IPS-NIHi7 (cell line): ENCODE data around the gene EHD2.
"Not testable (repeated sequence)": the region's sequence is repeated elsewhere in the genome, so short reads cannot be mapped to it uniquely, and the experiment has no call there.

Source experiments
- DNase-seq: peaks from one replicate; pipeline ENCODE4 v3.0.0; 2012; ENCODE audit warnings: mixed read lengths; ENCODE audit errors: extremely low spot score

The EHD2 gene, protein sequence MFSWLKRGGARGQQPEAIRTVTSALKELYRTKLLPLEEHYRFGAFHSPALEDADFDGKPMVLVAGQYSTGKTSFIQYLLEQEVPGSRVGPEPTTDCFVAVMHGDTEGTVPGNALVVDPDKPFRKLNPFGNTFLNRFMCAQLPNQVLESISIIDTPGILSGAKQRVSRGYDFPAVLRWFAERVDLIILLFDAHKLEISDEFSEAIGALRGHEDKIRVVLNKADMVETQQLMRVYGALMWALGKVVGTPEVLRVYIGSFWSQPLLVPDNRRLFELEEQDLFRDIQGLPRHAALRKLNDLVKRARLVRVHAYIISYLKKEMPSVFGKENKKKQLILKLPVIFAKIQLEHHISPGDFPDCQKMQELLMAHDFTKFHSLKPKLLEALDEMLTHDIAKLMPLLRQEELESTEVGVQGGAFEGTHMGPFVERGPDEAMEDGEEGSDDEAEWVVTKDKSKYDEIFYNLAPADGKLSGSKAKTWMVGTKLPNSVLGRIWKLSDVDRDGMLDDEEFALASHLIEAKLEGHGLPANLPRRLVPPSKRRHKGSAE

DNA sequence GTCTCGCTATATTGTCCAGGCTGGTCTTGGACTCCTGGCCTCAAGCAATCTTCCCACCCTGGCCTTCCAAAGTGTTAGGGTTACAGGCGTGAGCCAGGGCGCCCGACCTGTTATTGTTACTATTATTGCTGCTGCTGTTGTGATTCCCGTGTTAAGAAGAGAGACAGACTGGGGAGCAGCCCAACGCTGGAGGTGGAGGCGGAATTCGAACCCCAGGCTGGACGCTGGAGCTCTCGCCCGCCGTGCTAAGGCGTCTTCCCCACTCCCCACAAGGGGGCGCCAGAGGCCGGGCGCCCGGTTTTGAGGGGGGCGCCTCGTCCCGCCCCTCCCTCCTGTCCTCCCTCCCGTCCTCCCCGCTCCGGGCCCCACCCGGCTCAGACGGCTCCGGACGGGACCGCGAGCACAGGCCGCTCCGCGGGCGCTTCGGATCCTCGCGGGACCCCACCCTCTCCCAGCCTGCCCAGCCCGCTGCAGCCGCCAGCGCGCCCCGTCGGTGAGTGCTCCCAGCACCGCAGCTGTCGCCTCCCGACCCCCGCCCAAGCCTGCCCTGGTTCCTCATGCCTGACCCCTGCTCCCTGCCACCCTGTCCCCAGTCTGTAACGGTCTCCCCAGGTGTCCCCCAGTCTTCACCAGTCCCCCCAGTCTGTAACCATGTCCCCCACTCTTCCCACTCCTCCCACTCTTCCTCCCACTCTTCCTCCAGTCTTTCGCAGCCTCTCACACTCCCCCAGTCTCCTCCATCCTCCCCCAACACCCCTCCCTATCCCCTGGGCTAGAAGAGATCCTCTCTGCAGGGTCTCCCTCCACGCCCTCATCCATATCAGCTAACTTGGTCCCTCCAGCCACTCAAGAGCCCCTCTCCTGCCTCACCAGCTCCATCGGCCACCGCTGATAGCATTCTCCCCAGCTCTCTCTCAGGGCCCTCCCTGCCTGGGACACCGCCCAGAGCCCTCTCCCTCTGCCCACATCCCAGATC, at the start of gene EHD2:
TSS of gene EHD2 (plus strand) at position 377 of the 976 bp plus-strand sequence. CDS start 3,191 bp downstream, outside the sequence.
- DNase-seq, result peak; percentile 81

DNA sequence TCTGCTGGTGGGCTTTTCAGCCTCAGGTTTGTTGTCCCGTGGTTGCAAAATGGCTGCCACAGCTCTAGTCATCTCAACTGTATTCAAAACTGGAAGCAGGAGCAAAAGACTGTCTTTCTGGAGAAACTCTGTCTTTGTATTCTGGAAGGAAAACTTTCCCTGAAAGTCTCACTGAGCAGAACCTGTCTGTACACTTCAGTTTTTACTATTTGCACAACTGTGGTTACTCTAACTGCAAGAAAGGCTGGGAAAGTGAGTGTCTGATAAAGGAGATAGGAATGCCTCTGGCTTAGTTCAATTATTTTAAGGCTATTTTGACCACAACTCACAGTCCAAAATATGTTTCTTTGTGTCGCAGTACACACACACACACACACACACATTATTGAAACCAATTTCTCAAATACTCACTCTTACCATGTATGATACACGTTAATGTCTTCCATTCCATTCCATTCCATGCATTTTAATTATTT, 49.7 kb upstream of the EHD2 start:
- DNase-seq, result no peak

DNA sequence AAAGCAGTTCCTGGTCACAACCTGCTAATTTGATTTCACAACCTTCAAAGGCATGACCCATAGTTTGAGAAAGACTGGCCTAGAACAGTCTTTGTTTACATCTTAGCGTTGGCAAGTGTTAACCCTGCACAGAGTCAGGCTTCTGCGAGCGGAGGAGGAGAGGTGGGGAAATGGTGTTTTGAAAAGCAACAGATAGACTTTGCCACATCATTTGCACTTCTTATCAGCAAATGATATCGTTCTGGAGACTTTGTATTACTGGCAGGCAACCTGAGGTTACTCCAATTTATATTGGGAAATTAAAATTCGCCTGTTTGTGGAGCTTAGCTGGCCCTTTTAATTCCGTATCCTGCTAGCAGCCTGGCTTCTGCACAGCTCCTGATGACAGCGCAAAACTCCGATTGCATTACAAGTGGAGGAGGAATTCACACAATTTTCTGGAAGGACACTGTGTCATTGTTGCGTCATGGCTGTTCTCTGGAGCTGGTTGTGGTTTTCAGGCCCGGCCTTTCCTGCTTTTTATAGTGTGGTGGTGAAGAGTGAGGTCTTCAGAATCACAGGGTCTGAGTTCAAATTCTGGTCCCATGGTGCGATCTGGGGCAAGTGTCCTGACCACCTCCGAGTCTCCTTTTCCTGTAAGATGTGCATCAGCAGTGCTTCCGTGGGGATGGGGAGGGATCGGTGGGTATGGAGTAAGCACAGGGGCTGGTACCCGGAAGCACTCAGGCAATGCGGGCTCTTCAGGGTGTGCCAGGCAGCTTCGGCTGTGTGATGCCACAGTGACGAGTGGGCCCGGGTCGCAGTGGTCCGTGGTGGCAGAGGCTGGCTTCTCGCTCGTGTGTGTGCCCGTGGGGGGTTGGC, 49.1 kb upstream of the EHD2 start:
- DNase-seq, result no peak

DNA sequence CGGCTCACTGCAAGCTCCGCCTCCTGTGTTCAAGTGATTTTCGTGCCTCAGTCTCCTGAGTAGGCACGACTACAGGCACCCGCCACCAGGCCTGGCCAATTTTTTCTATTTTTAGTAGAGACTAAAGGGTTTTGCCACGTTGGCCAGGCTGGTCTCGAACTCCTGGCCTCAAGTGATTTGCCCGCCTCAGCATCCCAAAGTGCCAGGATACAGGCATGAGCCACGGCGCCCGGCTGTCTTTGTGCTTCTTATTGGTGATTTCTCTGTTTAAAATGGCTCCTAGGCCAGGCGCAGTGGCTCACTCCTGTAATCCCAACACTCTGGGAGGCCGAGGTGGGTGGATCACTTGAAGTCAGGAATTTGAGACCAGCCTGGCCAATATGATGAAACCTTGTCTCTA, 44.7 kb upstream of the EHD2 start:
- DNase-seq, result not testable (repeated sequence)

DNA sequence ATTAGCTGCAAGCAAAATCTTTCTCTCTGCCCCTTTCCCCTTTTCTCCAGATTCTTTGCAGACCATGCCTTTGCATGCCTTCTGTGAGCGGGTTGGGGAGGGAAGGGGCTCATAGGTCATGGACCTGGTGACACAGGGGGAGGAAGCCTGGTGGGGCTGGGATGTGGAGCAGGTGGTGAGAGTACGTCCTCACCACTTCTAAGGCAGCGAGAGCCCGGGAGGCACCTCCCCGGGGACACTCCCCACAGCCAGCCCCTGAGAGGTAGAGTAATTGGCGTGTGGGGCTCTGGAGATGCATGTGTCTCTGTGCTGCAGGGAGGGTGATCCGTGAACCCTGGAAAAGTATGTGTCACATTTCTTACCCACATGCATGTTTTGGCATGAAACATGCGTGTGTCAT, 42.5 kb upstream of the EHD2 start:
- DNase-seq, result no peak

DNA sequence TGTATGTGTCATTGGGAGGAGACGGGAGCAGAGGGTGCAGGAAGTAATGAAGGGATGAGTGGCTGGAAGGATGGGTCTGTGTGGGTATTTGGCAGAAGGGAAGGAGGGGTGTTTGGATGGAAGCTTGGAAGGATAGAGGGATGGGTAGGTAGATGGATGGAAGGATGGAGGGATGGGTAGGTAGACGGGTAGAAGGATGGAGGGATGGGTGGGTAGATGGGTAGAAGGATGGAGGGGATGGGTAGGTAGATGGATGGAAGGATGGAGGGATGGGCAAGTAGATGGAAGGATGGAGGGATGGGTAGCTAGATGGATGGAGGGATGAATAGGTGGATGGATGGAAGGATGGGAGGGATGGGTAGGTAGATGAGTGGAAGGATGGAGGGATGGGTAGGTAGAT, 41.7 kb upstream of the EHD2 start:
- DNase-seq, result no peak

DNA sequence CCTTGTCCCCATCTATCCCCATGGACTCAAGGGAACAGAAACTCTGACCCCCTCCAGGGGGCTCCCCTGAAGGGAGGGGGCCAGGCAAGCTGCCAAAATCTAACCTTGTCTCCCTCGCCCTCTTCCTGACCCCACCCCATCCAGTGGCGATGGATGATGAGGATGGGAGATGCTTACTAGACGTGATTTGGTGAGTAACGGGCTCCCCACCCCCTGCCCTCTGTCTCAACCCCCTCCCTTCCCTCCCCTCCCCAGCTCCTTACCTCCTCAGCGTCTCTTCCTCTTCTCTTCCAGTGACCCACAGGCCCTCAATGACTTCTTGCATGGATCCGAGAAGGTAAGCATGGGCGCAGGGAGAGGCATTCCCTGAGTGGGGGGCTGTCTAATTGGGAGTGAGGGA, 39.8 kb upstream of the EHD2 start:
- DNase-seq, result no peak

DNA sequence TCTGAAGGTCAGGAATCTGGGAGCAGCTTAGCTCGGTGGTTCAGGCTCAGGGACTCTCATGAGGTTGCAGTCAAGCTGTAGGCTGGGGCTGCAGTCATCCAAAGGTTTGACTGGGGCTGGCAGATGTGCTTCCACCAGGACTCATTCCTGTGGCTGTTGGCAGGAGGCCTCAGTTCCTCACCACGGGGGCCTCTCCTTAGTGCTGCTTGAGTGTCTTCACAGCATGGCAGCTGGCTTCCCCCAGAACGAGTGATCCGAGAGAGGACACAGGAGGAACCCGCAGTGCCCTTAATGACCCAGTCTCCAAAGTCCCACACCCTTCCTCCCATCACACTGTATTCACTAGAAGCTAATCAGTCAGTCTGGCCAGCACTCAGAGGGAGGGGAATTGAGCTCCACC, 38.7 kb upstream of the EHD2 start:
- DNase-seq, result no peak

DNA sequence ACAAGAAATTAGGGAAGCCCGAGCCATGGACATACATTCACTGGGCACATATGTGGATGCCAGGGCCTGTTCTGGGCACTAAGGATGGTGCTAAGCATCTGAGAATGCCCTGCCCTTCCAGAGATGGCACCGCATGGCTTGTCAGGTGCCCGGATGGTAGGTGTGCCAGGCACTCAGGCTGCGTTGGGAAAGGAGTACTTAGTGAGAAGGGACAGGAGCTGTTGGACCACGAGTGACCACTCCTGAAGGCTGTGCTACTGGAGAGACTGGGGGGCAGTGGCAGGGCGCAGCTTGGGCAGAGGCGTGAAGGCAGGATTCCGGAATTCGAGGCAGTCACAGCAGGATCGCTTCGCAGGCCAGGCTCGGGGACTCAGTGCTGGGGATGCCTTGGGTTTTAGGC, 38.0 kb upstream of the EHD2 start:
- no peak for DNase-seq

DNA sequence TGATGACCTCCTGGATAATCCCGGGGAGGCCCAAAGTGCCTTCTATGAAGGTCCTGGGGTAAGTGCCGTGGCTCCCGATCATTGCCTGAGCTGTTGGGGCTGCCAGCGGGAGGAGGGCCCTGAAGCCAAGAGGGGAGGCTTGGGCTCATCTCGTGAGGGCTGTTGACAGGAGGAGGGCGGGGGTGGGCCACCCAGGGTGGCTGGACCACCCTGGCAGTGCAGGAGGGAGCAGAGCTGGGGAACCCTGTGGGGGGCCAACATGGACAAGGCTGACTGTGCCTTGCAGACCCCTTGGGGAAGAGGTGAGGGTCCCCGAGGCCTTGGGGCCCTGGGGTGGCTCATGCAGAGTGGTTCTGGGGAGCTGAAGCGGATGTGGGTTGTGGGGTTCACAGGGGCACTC, 37.4 kb upstream of the EHD2 start:
- no peak for DNase-seq

DNA sequence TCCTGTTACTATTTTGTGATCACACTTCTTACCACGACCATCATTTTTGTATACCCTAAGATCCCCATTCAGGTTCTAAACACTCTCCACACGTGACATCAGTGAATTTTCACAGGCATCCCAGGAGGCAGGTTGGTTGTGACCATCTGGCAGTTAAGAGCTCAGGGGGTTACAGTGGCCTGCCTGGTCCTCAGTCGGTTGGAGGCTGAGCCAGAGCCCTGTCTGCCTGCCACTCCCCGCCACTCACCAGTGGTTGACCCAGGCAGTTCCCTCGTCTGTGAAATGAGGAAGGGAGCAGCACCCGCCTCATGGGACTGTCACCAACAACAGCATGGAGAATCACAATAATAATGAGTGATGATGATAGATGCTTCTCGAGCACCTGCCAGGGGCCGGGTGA, 36.4 kb upstream of the EHD2 start:
- DNase-seq, result no peak

DNA sequence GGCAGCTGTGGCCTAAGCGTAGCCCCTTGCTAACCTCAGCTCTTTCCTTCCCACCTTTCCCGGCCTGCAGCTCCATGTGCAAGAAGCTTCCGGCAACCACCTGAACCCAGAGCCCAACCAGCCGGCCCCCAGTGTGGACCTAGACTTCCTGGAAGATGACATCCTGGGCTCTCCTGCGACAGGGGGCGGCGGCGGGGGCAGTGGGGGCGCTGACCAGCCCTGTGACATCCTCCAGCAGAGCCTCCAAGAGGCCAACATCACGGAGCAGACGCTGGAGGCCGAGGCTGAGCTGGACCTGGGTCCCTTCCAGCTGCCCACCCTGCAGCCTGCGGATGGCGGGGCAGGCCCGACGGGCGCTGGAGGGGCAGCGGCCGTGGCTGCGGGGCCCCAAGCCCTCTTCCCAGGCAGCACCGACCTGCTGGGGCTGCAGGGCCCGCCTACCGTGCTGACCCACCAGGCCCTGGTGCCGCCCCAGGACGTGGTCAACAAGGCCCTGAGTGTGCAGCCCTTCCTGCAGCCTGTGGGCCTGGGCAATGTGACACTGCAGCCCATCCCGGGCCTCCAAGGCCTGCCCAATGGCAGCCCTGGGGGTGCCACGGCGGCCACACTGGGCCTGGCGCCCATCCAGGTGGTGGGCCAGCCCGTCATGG, 33.8 kb upstream of the EHD2 start:
- no peak for DNase-seq

DNA sequence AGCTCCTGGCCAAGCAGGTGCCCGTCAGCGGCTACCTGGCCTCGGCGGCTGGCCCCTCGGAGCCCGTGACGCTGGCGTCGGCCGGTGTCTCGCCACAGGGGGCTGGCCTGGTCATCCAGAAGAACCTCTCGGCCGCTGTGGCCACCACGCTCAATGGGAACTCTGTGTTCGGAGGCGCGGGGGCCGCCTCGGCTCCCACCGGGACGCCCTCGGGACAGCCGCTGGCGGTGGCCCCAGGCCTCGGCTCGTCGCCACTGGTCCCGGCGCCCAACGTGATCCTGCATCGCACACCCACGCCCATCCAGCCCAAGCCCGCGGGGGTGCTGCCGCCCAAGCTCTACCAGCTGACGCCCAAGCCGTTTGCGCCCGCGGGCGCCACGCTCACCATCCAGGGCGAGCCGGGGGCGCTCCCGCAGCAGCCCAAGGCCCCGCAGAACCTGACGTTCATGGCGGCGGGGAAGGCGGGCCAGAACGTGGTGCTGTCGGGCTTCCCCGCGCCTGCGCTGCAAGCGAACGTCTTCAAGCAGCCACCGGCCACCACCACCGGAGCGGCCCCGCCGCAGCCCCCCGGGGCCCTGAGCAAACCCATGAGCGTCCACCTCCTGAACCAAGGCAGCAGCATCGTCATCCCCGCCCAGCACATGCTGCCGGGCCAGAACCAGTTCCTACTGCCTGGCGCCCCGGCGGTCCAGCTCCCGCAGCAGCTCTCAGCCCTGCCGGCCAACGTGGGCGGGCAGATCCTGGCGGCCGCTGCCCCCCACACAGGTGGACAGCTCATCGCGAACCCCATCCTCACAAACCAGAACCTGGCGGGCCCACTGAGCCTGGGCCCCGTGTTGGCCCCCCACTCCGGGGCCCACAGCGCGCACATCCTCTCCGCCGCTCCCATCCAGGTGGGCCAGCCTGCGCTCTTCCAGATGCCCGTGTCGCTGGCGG, 33.0 kb upstream of the EHD2 start:
- DNase-seq, result no peak

DNA sequence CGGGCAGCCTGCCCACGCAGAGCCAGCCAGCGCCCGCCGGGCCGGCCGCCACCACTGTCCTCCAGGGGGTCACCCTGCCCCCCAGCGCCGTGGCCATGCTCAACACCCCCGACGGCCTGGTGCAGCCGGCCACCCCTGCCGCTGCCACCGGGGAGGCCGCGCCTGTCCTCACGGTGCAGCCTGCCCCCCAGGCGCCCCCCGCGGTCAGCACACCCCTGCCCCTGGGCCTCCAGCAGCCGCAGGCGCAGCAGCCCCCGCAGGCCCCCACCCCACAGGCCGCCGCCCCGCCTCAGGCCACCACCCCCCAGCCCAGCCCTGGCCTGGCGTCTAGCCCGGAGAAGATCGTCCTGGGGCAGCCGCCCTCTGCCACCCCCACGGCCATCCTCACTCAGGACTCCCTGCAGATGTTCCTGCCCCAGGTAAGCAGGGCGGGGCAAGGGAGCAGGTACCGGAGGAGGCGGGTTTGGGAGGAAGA, 32.3 kb upstream of the EHD2 start:
- DNase-seq, result no peak

DNA sequence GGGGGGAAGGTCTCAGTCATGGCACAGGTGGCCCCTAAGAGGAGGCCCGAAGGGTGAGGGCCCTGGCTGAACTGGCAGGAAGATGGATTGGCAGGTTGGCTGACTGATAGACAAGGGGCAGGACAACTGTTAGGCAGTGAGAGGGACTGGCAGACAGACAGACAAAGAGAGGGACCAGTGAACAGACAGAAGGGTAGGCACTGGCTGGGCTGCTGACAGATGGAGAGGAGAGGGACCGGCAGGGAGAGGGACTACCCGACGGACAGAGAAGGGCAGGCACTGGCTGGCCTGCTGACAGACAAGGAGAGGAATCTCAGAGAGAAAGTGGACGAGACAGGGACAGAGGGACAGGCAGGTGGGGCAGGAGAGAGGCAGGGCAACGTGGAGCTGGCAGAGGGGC, 31.8 kb upstream of the EHD2 start:
- no peak for DNase-seq

DNA sequence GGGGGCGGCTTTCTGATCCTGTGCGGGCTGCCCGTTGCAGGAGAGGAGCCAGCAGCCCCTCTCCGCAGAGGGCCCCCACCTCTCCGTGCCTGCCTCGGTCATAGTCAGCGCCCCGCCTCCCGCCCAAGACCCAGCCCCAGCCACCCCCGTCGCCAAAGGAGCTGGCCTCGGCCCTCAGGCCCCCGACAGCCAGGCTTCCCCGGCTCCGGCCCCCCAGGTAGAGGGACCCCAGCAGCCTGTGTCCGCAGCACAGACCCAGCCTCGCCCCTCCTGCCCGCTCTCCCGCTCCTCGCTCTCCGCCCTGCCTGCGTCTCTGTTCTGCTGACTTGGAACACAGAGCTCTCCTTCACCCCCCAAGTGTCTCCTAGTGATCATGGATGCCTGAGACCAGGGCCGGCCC, 31.3 kb upstream of the EHD2 start:
- DNase-seq, result no peak

DNA sequence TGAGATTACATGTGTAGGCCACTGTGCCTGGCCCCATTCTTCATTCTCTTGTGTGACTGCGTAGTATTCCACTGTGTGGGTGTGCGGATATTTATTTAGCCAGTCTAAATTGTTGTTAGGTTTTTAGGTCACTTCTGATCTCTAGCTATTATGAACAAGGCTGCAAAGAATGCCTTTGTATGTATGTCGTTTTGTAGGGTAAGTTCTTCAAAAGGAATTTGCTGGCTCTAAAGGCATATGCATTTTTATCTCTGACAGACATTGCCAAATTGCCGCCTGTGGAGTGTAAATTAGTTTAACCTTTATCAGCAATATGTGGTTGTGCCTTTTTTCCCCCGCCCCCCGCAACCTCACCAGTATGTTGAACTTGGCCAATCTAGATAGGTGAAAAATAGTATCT, 30.3 kb upstream of the EHD2 start:
- no peak for DNase-seq

DNA sequence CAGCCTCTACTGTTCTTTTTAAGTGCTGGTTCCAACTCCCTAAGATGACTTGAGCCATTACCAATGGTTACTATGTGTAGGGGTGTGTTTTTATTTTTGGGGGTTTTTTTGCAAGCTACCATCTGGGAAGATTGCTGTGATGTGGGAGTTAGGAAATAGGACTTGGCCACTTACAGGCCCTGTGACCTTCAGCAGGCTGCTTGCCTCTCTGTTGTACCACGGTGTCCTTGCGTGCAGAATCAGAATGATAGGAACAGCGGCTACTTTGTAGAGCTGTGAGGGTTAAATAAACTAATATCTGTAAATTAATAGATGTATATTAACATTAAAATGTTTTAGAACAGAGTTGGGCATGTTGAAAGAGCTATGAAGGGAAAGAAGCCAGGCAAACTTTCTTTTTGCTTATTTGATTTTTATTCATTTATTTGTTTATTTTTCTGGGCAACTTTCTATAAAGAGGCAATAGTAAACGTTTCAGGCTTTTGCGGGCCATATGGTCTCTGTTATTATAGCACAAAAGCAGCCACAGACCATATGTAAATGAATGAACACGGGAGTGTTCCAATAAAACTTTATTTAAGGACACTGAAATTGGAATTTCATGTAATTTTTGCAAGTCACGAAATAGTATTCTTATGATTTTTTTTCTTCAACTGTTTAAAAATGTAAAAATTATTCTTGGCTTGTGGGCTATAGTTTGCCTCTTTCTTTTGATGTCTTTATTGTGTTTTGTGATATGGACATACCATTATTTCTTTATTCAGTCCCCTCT, 26.4 kb upstream of the EHD2 start:
- DNase-seq, result no peak

DNA sequence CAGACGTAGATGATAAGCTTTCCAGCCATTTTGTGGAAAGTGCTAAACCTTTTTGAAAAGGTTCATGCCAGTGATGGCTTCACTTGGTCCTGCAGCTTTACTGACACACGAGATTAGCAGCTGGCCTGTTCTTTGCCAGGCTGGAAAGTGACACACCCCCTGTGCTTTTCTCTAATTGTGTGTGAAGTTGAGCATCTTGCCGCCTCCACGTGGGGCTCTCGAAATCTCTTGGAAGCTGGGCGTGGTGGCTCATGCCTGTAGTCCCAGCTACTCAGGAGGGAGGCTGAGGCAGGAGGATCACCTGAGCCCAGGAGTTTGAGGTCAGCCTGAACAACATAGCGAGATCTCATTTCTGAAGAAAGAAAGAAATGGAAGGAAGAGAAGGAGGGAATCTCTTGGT, 25.3 kb upstream of the EHD2 start:
- DNase-seq, result no peak
